Stimulated activated naive CD8-positive, alpha-beta T cell treated with anti-CD3 and anti-CD28 coated beads, Interleukin-15, Interleukin-2, amounts not matched to agents 100 ng/mL and 50 ng/mL, for 24 hours (primary cell): Measurements from ENCODE around the gene TFRC.
"Not testable (repeated sequence)": the region's sequence is repeated elsewhere in the genome, so short reads cannot be mapped to it uniquely, and the experiment has no call there.

Experiments
- H3K27ac Mint-ChIP-seq: one replicate; pipeline ENCODE4 v1.8.0; 2021; ENCODE audit warnings: mild to moderate bottlenecking, mixed read lengths
- H3K27me3 Mint-ChIP-seq: one replicate; pipeline ENCODE4 v1.8.0; 2021; ENCODE audit warnings: mixed read lengths
- H3K36me3 Mint-ChIP-seq: one replicate; pipeline ENCODE4 v1.8.0; 2021; ENCODE audit warnings: low read depth, mixed read lengths
- H3K4me1 Mint-ChIP-seq: one replicate; pipeline ENCODE4 v1.8.0; 2021; ENCODE audit warnings: low read depth, mixed read lengths
- H3K4me3 Mint-ChIP-seq: one replicate; pipeline ENCODE4 v1.8.0; 2021; ENCODE audit warnings: mild to moderate bottlenecking, mixed read lengths
- H3K9me3 Mint-ChIP-seq: one replicate; pipeline ENCODE4 v1.8.0; 2021; ENCODE audit warnings: mixed read lengths

TFRC gene

DNA sequence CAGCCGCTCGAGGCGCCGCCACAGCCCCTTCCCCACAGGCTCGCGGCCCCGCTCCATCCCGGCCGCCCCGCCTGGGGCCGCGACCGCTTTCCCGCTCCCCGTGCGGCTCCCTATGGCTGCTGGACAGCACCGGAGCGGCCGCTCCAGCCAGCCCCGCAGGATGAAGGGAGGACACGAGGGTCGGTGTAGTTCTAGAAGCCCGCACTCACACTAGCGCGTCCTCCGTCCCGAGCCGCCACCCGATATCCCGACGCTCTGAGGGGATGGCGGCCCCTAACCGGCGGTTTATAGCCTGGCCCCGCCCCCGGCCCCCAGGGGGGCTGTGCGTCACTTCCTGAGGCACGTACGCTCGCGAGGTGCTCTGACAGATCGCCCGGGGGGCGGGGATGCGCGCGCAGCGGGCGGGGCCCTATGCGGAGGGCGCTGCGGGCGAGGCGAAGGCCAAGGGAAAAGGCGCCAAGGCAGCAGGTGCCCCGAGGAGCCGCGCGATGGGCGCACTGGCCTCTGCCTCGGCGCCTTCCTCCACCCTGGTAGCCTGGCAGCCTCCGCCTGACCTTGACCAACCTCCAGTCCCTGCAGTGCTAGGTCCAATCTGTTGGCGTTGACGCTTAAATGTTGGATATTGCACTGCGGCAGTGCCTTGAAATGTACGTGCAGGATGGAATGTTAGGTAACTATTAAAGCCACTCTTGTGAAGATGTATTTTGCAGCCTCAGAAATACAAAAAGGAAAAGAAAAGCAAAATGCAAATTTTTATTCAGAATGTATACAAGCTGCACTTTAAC lies at the start of gene TFRC:
TFRC (minus strand) TSS at position 257 of the 785 bp plus-strand sequence. CDS start 4,991 bp downstream, outside the sequence.
- Mint-ChIP-seq H3K9me3 (no peaks in the 10 kb centered on the region), H3K36me3 (peaks cover 36% of the 10 kb centered on the region), H3K4me3 (peak within 1 kb of the TSS; percentile 100), H3K4me1 (peaks cover 45% of the 10 kb centered on the region), H3K27me3 (peaks cover 3% of the 10 kb centered on the region), H3K27ac (peak within 1 kb of the TSS; percentile 98)

DNA sequence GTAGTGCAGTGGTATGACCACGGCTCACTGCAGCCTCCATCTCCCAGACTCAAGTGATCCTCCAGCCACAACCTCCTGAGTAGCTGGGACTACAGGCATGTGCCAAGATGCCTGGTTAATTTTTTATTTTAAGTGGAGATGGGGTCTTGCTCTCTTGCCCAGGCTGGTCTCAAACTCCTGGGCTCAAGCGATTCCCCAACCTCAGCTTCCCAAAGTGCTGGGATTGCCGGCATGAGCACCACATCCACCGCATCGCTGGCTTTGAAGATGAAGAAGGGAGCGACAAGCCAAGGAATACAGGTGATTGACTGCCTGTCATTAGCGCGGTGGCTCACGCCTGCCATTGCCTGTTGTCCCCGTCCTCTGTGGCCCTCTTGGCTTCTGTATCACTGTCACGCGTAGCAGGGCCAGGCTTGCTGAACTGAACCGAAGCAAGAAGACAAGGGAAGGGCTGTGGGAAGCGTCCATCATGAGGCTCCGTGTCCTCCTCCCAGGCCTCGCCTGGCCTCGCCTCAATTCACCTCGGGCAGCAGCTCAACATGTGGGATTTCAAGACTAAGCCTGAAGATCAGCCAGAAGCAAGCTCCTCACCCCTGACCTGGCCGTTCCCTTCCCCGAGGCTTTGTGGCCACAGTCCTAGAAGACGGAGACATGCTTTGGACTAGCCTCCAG lies 46.4 kb upstream of the TFRC start:
- Mint-ChIP-seq H3K27me3 (no peaks in the 10 kb centered on the region), H3K4me3 (no peak overlapping the region), H3K9me3 (no peaks in the 10 kb centered on the region), H3K4me1 (peaks cover 14% of the 10 kb centered on the region), H3K27ac (no peak overlapping the region), H3K36me3 (no peaks in the 10 kb centered on the region)

DNA sequence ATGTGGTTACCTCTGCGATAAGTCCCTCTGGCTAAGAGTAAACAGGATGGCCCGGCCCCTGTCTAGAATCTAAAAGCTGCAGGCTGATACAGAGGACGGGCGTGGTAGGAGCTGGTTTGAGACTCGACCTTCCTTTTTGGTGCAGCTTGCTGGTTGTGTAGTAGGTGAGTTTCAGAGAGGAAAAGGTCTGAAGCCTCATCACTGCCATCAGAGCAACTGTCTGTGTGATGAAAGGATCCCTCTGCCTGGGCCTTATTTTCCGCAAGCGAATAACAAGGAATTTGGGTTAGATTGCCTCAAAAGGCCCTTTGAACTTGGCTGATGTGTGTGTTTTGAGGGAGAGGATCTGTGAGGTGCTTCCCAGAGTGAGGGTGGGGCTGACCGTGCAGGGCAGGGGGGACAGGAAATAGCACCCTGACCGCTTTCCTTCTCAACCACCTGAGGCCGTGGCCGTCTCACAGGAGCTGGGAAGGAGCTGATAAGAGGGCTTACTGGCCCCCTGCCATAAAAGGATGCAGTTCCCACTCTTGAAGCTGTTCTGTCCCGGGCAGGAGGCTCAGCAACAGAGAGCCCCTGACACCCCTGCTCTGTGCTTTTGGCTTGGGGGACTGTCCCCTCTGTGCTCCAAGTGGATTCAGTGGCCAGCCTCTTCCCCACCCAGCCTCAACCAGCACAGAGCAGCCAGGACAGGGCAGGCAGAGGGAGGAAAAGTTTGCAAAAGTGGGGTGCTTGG lies 45.6 kb upstream of the TFRC start:
- Mint-ChIP-seq H3K36me3 (no peaks in the 10 kb centered on the region), H3K4me1 (peaks cover 21% of the 10 kb centered on the region), H3K9me3 (no peaks in the 10 kb centered on the region), H3K4me3 (no peak overlapping the region), H3K27ac (peak overlapping the region; percentile 77), H3K27me3 (no peaks in the 10 kb centered on the region)

DNA sequence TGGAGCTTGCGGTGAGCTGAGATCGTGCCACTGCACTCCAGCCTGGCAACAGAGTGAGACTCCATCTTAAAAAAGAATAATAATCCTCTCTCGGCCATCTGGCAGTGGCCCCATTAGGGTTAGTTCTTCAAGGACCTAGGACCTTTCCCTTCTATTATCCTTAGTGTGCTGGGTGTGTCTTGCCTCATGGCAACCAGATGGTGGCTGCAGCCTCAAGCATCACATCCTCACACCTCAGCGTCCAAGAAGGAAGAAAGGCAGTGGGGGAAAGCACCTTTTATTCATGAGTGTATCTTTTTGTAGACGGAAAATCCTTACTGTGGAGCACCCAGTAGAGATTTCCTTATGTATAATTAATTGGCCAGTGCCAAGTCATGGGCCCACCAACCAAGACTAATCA lies 42.7 kb upstream of the TFRC start:
- peaks cover 42% of the 10 kb centered on the region for H3K4me1 Mint-ChIP-seq
- no peaks in the 10 kb centered on the region for H3K27me3 Mint-ChIP-seq
- no peak overlapping the region for H3K4me3 Mint-ChIP-seq
- H3K9me3 Mint-ChIP-seq, result no peaks in the 10 kb centered on the region
- peak overlapping the region; percentile 52 for H3K27ac Mint-ChIP-seq
- H3K36me3 Mint-ChIP-seq, result no peaks in the 10 kb centered on the region

DNA sequence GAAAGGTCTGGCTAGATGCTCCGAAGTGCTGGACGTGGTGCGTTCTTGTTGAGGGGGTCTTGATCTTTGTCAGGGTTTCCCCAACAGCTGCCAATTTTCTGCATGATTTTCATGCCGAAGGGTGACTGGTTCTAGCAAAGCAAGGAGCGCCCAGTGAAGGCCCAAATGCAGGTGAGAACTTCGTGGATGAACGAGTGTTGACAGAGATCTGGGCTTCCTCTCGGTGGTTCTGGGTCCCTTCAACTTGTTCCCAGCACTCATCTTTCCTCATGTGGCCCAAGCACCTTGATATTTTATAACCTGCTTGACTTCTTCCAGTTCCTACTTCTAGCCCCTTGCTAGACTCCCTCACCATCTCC lies 40.8 kb upstream of the TFRC start:
- no peaks in the 10 kb centered on the region for H3K9me3 Mint-ChIP-seq
- no peak overlapping the region for H3K4me3 Mint-ChIP-seq
- H3K27ac Mint-ChIP-seq, result no peak overlapping the region
- H3K27me3 Mint-ChIP-seq, result no peaks in the 10 kb centered on the region
- H3K36me3 Mint-ChIP-seq, result no peaks in the 10 kb centered on the region
- peaks cover 50% of the 10 kb centered on the region for H3K4me1 Mint-ChIP-seq

DNA sequence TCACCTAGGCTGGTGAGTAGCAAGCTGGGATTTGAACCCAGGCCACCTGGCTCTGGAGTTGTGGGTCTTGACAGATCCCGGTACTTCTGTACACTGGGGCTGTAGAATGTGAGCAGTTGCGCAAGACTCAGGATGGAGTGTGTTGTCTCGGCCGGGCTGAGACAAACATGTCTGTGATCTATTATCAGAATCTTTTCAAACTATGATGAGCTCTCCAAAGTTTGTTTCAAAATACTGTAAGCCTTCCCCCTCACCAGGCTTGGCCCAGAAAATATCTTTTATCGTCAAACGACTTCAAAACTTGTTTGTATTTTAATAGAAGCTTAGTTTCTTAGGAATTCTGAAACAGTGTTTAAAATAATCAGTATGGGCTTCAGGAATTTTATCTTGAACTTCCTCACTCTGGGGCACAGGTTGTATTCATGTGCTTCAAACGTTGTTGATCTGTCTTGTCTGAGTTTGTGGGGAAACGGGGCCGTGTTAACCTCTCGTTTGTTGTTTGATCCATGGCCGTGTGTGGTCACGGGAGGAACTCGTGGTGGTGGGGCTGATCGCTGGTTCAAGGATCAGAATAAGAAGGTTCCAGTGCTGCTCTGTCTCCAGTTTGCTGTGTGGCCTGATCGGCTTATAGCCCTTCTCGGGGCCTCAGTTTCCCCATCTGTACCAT lies 40.3 kb upstream of the TFRC start:
- H3K9me3 Mint-ChIP-seq, result no peaks in the 10 kb centered on the region
- H3K36me3 Mint-ChIP-seq, result no peaks in the 10 kb centered on the region
- no peak overlapping the region for H3K4me3 Mint-ChIP-seq
- H3K4me1 Mint-ChIP-seq, result peaks cover 45% of the 10 kb centered on the region
- no peaks in the 10 kb centered on the region for H3K27me3 Mint-ChIP-seq
- no peak overlapping the region for H3K27ac Mint-ChIP-seq

GRCh38 chr3:196121066-196121465 lies 39.2 kb upstream of the TFRC start:
- H3K4me1 Mint-ChIP-seq, result peaks cover 39% of the 10 kb centered on the region
- no peaks in the 10 kb centered on the region for H3K36me3 Mint-ChIP-seq
- no peaks in the 10 kb centered on the region for H3K9me3 Mint-ChIP-seq
- H3K27me3 Mint-ChIP-seq, result no peaks in the 10 kb centered on the region
- no peak overlapping the region for H3K27ac Mint-ChIP-seq
- no peak overlapping the region for H3K4me3 Mint-ChIP-seq

GRCh38 chr3:196120291-196120951 lies 38.5 kb upstream of the TFRC start:
- H3K36me3 Mint-ChIP-seq, result no peaks in the 10 kb centered on the region
- H3K4me3 Mint-ChIP-seq, result no peak overlapping the region
- no peaks in the 10 kb centered on the region for H3K9me3 Mint-ChIP-seq
- no peaks in the 10 kb centered on the region for H3K27me3 Mint-ChIP-seq
- peaks cover 39% of the 10 kb centered on the region for H3K4me1 Mint-ChIP-seq
- peak overlapping the region; percentile 27 for H3K27ac Mint-ChIP-seq

DNA sequence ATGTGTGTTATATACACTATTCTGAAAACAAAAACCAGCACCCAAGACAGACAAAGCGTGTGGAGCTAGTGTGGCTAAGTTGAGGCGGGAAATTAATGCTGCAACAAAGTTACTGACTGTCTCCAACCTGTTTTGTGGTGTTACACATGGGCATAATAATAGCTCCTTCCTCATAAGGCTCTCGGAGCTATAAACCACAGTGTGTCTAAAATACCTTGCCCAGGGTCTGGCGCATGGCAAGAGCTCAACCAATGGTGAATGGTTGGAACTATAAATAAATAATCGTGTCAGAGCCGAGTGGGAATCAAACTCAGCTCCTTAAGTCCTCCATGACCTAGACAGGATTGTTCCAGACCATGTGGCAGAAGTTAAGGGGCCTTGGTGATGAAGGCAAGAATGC lies 35.9 kb upstream of the TFRC start:
- H3K27me3 Mint-ChIP-seq, result no peaks in the 10 kb centered on the region
- no peak overlapping the region for H3K27ac Mint-ChIP-seq
- H3K36me3 Mint-ChIP-seq, result no peaks in the 10 kb centered on the region
- no peaks in the 10 kb centered on the region for H3K9me3 Mint-ChIP-seq
- H3K4me1 Mint-ChIP-seq, result peaks cover 44% of the 10 kb centered on the region
- H3K4me3 Mint-ChIP-seq, result no peak overlapping the region

- no peak overlapping the region for H3K27ac Mint-ChIP-seq
- H3K27me3 Mint-ChIP-seq, result no peaks in the 10 kb centered on the region
- peaks cover 44% of the 10 kb centered on the region for H3K4me1 Mint-ChIP-seq
- no peak overlapping the region for H3K4me3 Mint-ChIP-seq
- H3K36me3 Mint-ChIP-seq, result no peaks in the 10 kb centered on the region
- no peaks in the 10 kb centered on the region for H3K9me3 Mint-ChIP-seq
These were observed 33.8 kb upstream of the TFRC start for GRCh38 chr3:196115678-196116083.

DNA sequence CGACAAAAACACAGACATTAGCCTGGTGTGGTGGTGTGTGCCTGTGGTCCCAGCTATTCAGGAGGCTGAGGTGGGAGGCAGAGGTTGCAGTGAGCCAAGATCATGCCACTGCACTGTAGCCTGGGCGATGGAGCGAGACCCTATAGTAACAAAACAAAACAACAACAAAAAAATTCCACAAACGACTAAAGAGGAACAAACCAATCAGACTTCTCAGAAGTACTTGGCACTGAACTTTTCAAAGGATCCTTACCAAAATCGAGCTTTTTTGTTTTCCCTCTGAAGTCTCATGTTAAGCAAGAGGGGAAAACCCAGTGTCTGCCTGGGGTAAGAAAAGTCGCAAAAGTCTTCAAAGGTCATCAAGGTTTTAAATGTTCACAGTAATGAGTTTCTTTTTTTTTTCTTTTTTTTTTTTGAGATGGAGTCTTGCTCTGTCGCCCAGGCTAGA lies 30.1 kb upstream of the TFRC start:
- Mint-ChIP-seq H3K4me1 (peaks cover 31% of the 10 kb centered on the region), H3K27ac (peak overlapping the region; percentile 86), H3K27me3 (no peaks in the 10 kb centered on the region), H3K36me3 (no peaks in the 10 kb centered on the region), H3K4me3 (peak overlapping the region; percentile 48), H3K9me3 (no peaks in the 10 kb centered on the region)

GRCh38 chr3:196108075-196108743 lies 26.3 kb upstream of the TFRC start:
- no peak overlapping the region for H3K27ac Mint-ChIP-seq

GRCh38 chr3:196104707-196105106 lies 22.8 kb upstream of the TFRC start:
- not testable (repeated sequence) for H3K9me3 Mint-ChIP-seq, H3K4me3 Mint-ChIP-seq, H3K27me3 Mint-ChIP-seq, H3K4me1 Mint-ChIP-seq, H3K36me3 Mint-ChIP-seq, H3K27ac Mint-ChIP-seq

More at GRCh38 chr3:196108075-196108743, 26.3 kb upstream of the TFRC start:
- Mint-ChIP-seq H3K36me3 (no peaks in the 10 kb centered on the region), H3K4me3 (no peak overlapping the region), H3K9me3 (no peaks in the 10 kb centered on the region), H3K4me1 (peaks cover 31% of the 10 kb centered on the region), H3K27me3 (no peaks in the 10 kb centered on the region)
